Measurements from ENCODE around the gene PAPPA2. TPM values are rescaled to one million over a fixed set of nuclear protein-coding genes. Genes with fewer than 3 reads are reported as not detected.

The PAPPA2 gene
- total RNA-seq, 1 experiment from 2014 or later, result 0.06 TPM

DNA sequence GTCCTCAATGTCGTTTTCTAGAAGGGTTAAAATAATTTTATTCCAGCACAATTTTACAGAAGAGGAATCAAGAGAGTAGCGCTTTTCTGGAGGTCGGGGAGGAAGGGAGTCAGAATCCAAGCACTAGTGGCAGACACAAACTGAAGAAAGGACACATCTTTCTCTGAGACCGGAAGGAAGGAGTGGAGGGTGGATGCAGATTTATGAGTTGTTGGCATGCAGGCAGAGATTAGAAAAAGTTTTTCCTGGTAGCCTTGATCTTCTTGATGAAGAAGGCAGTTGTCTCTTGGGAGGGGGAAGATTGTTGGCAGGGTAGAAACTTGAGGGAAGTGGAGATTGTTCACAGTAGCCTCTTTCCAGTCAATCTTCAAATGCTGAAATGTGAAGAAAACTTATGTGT is 149.8 kb downstream of the PAPPA2 start:
- POLR2A ChIA-PET (ENCODE audit: low non-redundant PET), result no interaction called here
- TF ChIP-seq EZH2 (IDR thresholded peaks at IDR 0.05; ENCODE audit: borderline replicate concordance, low read depth, low read length, poor library complexity, severe bottlenecking), result no peak
- Histone ChIP-seq H3K4me3 (ENCODE audit: low read depth, low read length, poor library complexity, severe bottlenecking) (no peak overlapping the region), H3K4me1 (ENCODE audit: insufficient read depth, low read length, poor library complexity, severe bottlenecking) (no peaks in the 10 kb centered on the region), H3K27me3 (replicated peaks; ENCODE audit: insufficient read depth, low read depth, low read length, poor library complexity) (peaks cover 5% of the 10 kb centered on the region), H3K36me3 (ENCODE audit: insufficient read depth, low read length, poor library complexity, severe bottlenecking) (no peaks in the 10 kb centered on the region), H3K27ac (ENCODE audit: low read depth, low read length, poor library complexity, severe bottlenecking) (no peak overlapping the region), H3K9me3 (ENCODE audit: low read depth, low read length, poor library complexity, severe bottlenecking) (no peaks in the 10 kb centered on the region)
- no peak for DNase-seq (ENCODE audit: low spot score)
- BruUV-seq (replicated peaks), result no TSS peak
- intact Hi-C loops (cut with micrococcal nuclease; ENCODE audit: unreplicated experiment), result no loop called here
- CTCF ChIA-PET, result no interaction called here

DNA sequence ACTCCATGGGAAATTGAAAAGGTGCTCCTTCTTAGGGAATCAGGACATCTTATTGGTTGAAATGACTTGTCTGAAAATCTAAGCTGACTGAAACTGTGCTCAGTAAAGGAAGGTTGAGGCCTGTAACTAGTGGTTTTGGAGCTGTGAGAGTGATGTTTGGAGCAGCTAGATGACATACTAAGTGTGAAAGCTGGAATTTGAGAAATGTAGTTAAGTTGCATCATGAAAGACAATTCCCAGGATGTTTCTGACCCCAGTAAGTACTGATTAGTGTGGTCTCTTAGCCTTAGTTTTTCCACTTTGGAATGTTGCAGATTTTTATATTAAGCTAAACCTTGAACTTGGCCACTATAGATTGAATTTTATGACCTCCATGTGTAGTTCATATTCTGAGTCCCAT is 154.9 kb downstream of the PAPPA2 start:
- Histone ChIP-seq H3K27me3 (replicated peaks; ENCODE audit: insufficient read depth, low read depth, low read length, poor library complexity) (peaks cover 5% of the 10 kb centered on the region), H3K36me3 (ENCODE audit: insufficient read depth, low read length, poor library complexity, severe bottlenecking) (no peaks in the 10 kb centered on the region), H3K27ac (ENCODE audit: low read depth, low read length, poor library complexity, severe bottlenecking) (no peak overlapping the region), H3K4me3 (ENCODE audit: low read depth, low read length, poor library complexity, severe bottlenecking) (no peak overlapping the region), H3K9me3 (ENCODE audit: low read depth, low read length, poor library complexity, severe bottlenecking) (no peaks in the 10 kb centered on the region), H3K4me1 (ENCODE audit: insufficient read depth, low read length, poor library complexity, severe bottlenecking) (no peaks in the 10 kb centered on the region)
- DNase-seq (ENCODE audit: low spot score), result no peak
- intact Hi-C loops (cut with micrococcal nuclease; ENCODE audit: unreplicated experiment), result no loop called here
- no peak for TF ChIP-seq EZH2 (IDR thresholded peaks at IDR 0.05; ENCODE audit: borderline replicate concordance, low read depth, low read length, poor library complexity, severe bottlenecking)
- TF ChIP-seq, protein P1, sequence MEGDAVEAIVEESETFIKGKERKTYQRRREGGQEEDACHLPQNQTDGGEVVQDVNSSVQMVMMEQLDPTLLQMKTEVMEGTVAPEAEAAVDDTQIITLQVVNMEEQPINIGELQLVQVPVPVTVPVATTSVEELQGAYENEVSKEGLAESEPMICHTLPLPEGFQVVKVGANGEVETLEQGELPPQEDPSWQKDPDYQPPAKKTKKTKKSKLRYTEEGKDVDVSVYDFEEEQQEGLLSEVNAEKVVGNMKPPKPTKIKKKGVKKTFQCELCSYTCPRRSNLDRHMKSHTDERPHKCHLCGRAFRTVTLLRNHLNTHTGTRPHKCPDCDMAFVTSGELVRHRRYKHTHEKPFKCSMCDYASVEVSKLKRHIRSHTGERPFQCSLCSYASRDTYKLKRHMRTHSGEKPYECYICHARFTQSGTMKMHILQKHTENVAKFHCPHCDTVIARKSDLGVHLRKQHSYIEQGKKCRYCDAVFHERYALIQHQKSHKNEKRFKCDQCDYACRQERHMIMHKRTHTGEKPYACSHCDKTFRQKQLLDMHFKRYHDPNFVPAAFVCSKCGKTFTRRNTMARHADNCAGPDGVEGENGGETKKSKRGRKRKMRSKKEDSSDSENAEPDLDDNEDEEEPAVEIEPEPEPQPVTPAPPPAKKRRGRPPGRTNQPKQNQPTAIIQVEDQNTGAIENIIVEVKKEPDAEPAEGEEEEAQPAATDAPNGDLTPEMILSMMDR (conservative IDR thresholded peaks at IDR 0.05; ENCODE audit: low read depth, low read length), result no peak
- POLR2A ChIA-PET (ENCODE audit: low non-redundant PET), result no interaction called here
- no TSS peak for BruUV-seq (replicated peaks)
- CTCF ChIA-PET, result no interaction called here

DNA sequence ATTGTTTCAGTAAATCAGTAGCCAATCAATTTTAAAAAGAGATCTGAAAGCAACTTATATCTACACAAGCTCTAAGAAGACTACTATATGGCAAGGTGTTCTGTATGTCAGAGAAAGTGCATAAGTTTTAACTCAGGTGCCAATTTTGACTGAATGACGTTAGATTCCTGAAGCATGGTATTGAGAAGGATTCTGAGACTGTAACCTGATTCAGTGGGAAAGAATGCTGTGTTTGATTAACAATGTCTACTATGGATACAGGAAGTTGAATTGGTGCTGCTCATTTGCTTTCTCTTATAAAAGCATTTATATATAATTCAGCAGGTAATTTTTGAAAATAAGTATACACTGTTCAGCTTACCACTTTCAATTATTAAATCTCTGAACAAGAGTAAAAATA is 156.3 kb downstream of the PAPPA2 start:
- CTCF ChIA-PET, result no interaction called here
- TF ChIP-seq EZH2 (IDR thresholded peaks at IDR 0.05; ENCODE audit: borderline replicate concordance, low read depth, low read length, poor library complexity, severe bottlenecking), result no peak
- POLR2A ChIA-PET (ENCODE audit: low non-redundant PET), result no interaction called here
- no TSS peak for BruUV-seq (replicated peaks)
- H3K9me3 ChIP-seq (ENCODE audit: low read depth, low read length, poor library complexity, severe bottlenecking), result no peaks in the 10 kb centered on the region
- H3K4me1 ChIP-seq (ENCODE audit: insufficient read depth, low read length, poor library complexity, severe bottlenecking), result no peaks in the 10 kb centered on the region
- no peak overlapping the region for H3K4me3 ChIP-seq (ENCODE audit: low read depth, low read length, poor library complexity, severe bottlenecking)
- no peak for DNase-seq (ENCODE audit: low spot score)
- no peak overlapping the region for H3K27ac ChIP-seq (ENCODE audit: low read depth, low read length, poor library complexity, severe bottlenecking)
- intact Hi-C loops (cut with micrococcal nuclease; ENCODE audit: unreplicated experiment), result no loop called here
- no peaks in the 10 kb centered on the region for H3K36me3 ChIP-seq (ENCODE audit: insufficient read depth, low read length, poor library complexity, severe bottlenecking)
- no peaks in the 10 kb centered on the region for H3K27me3 ChIP-seq (replicated peaks; ENCODE audit: insufficient read depth, low read depth, low read length, poor library complexity)

DNA sequence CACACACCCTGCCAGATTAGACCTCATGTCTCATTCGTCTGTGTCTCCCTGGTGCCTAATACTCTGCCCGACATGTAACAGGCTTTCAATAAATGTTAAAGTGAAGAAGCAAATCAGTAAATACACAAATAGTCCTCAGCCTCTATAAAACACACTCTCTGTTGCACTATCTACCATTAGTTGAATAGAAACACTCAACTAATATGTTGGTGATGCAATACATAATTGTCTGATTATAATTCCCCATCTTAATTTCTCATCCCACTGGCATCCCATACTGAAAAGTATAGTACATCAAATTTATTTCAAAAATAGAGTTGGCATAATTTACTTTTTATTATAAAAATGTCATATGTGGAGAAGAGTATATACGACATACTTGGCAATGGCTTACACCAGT is 162.4 kb downstream of the PAPPA2 start:
- H3K36me3 ChIP-seq (ENCODE audit: insufficient read depth, low read length, poor library complexity, severe bottlenecking), result no peaks in the 10 kb centered on the region
- H3K9me3 ChIP-seq (ENCODE audit: low read depth, low read length, poor library complexity, severe bottlenecking), result no peaks in the 10 kb centered on the region
- H3K4me1 ChIP-seq (ENCODE audit: insufficient read depth, low read length, poor library complexity, severe bottlenecking), result no peaks in the 10 kb centered on the region
- TF ChIP-seq EZH2 (IDR thresholded peaks at IDR 0.05; ENCODE audit: borderline replicate concordance, low read depth, low read length, poor library complexity, severe bottlenecking), result no peak
- TF ChIP-seq, protein P1 (conservative IDR thresholded peaks at IDR 0.05; ENCODE audit: low read depth, low read length), result no peak
- no peak overlapping the region for H3K4me3 ChIP-seq (ENCODE audit: low read depth, low read length, poor library complexity, severe bottlenecking)
- BruUV-seq (replicated peaks), result no TSS peak
- DNase-seq (ENCODE audit: low spot score), result no peak
- ChIA-PET CTCF (no interaction called here), POLR2A (ENCODE audit: low non-redundant PET) (no interaction called here)
- H3K27me3 ChIP-seq (replicated peaks; ENCODE audit: insufficient read depth, low read depth, low read length, poor library complexity), result no peaks in the 10 kb centered on the region
- no peak overlapping the region for H3K27ac ChIP-seq (ENCODE audit: low read depth, low read length, poor library complexity, severe bottlenecking)
- intact Hi-C loops (cut with micrococcal nuclease; ENCODE audit: unreplicated experiment), result no loop called here
